GM12878 (cell line): Measurements from ENCODE around the gene NDUFA11. TPM values are rescaled to one million over a fixed set of nuclear protein-coding genes. Genes with fewer than 3 reads are reported as not detected.

ENCODE experiments used
- ATAC-seq: fragments of 200-7000 bp; cut with Tn5 transposase; 3 replicates; pipeline ENCODE4 v1.9.1; 2020; ENCODE audit warnings: mild to moderate bottlenecking, moderate library complexity
- BruUV-seq: library from RNA; stranded (reverse); fragments of 400-500 nt; replicated peaks from 2 replicates; lab custom pipeline; 2021; lab: Mats Ljungman, UMichigan
- CTCF ChIA-PET: fragments of 300-600 bp; sonication (Branson Sonifier 250); formaldehyde crosslinking; extraction: SDS; loops from one replicate; lab custom pipeline; 2021; ENCODE audit warnings: inconsistent platforms; lab: Yijun Ruan, JAX
- POLR2A ChIA-PET: fragments of 350-600 bp; formaldehyde crosslinking; extraction: SDS; loops from one replicate; lab custom pipeline; 2021; ENCODE audit warnings: inconsistent platforms; lab: Charles Lee
- RAD21 ChIA-PET: fragments of 300-600 bp; sonication (Branson Sonifier 250); formaldehyde crosslinking; loops from one replicate; lab custom pipeline; 2023; ENCODE audit warnings: antibody characterized with exemption; ENCODE audit not compliant: unreplicated experiment; lab: Charles Lee
- SMC1A ChIA-PET: fragments of 300-600 bp; sonication (Branson Sonifier 250); formaldehyde crosslinking; loops from one replicate; lab custom pipeline; 2023; ENCODE audit not compliant: unreplicated experiment, uncharacterized antibody; lab: Charles Lee
- DNase-seq: peaks from one replicate; pipeline ENCODE4 v3.0.0-alpha.2; 2011; ENCODE audit warnings: low read depth, low spot score
- FAIRE-seq: peaks from 3 replicates; lab custom pipeline; 2011; peaks lifted over from hg19 to GRCh38; lab: Jason Lieb, UNC
- H2AFZ ChIP-seq: 2 replicates; pipeline ENCODE4 v1.6.0; 2011; ENCODE audit warnings: low read depth, low read length, control low read depth; ENCODE audit not compliant: control insufficient read depth
- H3K27ac ChIP-seq: 2 replicates; pipeline ENCODE4 v1.5.1; 2011; ENCODE audit warnings: control low read depth; ENCODE audit not compliant: control insufficient read depth, insufficient read depth
- H3K27me3 ChIP-seq, 2 experiments: replicated peaks in 1 of 2; 2 replicates each; pipeline versions ENCODE4 v1.6.0 to v1.6.1; 2011; ENCODE audit warnings: low read length in 1 of 2; ENCODE audit not compliant: control insufficient read depth in 2 of 2, insufficient read depth in 2 of 2
- H3K36me3 ChIP-seq, 2 experiments: 2 replicates each; pipeline ENCODE4 v1.5.1; 2011; ENCODE audit warnings: low read length in 1 of 2; ENCODE audit not compliant: control insufficient read depth in 2 of 2, insufficient read depth in 2 of 2
- H3K4me1 ChIP-seq: 2 replicates; pipeline ENCODE4 v1.6.1; 2011; ENCODE audit warnings: mild to moderate bottlenecking, low read length, moderate library complexity, mixed read lengths; ENCODE audit not compliant: control insufficient read depth, insufficient read depth
- H3K4me2 ChIP-seq: 2 replicates; pipeline ENCODE4 v1.6.0; 2011; ENCODE audit warnings: control low read depth; ENCODE audit not compliant: control insufficient read depth, insufficient read depth
- H3K4me3 ChIP-seq: fragments of 200-600 bp; sonication (generic); 2 replicates; pipeline ENCODE4 v1.5.1; 2016
- H3K79me2 ChIP-seq: 2 replicates; pipeline ENCODE4 v1.6.0; 2011; ENCODE audit warnings: low read length; ENCODE audit not compliant: control insufficient read depth, insufficient read depth
- H3K9ac ChIP-seq: 2 replicates; pipeline ENCODE4 v1.8.0; 2011; ENCODE audit warnings: low read length, control low read depth, mixed read lengths; ENCODE audit not compliant: control insufficient read depth, insufficient read depth
- H3K9me3 ChIP-seq: replicated peaks from 3 replicates; pipeline ENCODE4 v1.5.1; 2011; ENCODE audit warnings: mild to moderate bottlenecking, low read length; ENCODE audit not compliant: control insufficient read depth, insufficient read depth
- H4K20me1 ChIP-seq: 2 replicates; pipeline ENCODE4 v1.6.0; 2011; ENCODE audit not compliant: control insufficient read depth, insufficient read depth
- ASH2L ChIP-seq: fragments of 300-600, 200-600 bp; sonication (generic); IDR thresholded peaks from 2 replicates; pipeline ENCODE4 v1.6.1; 2017; ENCODE audit warnings: low read depth, mild to moderate bottlenecking, borderline replicate concordance
- BRCA1 ChIP-seq: IDR thresholded peaks from 2 replicates; pipeline ENCODE4 v1.6.1; 2011; ENCODE audit warnings: low read depth, low read length, improper control_type of control experiment
- HCFC1 ChIP-seq: fragments of 150-350 bp; IDR thresholded peaks from 2 replicates; pipeline ENCODE4 v1.6.1; 2014; ENCODE audit warnings: low read length
- HDGF ChIP-seq: fragments of 450-650 bp; IDR thresholded peaks from 2 replicates; pipeline ENCODE4 v1.6.1; 2016; ENCODE audit warnings: antibody characterized with exemption
- LARP7 ChIP-seq: fragments of 450-650 bp; IDR thresholded peaks from 2 replicates; pipeline ENCODE4 v1.6.1; 2017; ENCODE audit warnings: mild to moderate bottlenecking
- MXI1 ChIP-seq: fragments of 150-350 bp; IDR thresholded peaks from 2 replicates; pipeline ENCODE4 v1.6.1; 2011; ENCODE audit warnings: low read depth, mild to moderate bottlenecking, inconsistent platforms, low read length, improper control_type of control experiment
- NFXL1 ChIP-seq: fragments of 450-650 bp; IDR thresholded peaks from 2 replicates; pipeline ENCODE4 v1.6.1; 2017; ENCODE audit warnings: antibody characterized with exemption, mild to moderate bottlenecking, borderline replicate concordance
- POLR2AphosphoS5 ChIP-seq: IDR thresholded peaks from 2 replicates; pipeline ENCODE4 v1.6.1; 2011; ENCODE audit warnings: mild to moderate bottlenecking, low read length, inconsistent platforms
- SIN3A ChIP-seq: IDR thresholded peaks from 2 replicates; pipeline ENCODE4 v1.6.1; 2012; ENCODE audit warnings: low read depth, low read length, improper control_type of control experiment
- STAT3 ChIP-seq: IDR thresholded peaks from 2 replicates; pipeline ENCODE4 v1.6.1; 2011; ENCODE audit warnings: low read depth, low read length, improper control_type of control experiment
- TCF12 ChIP-seq: IDR thresholded peaks from 2 replicates; pipeline ENCODE4 v1.6.1; 2011; ENCODE audit warnings: low read depth, mild to moderate bottlenecking, low read length
- TCF7 ChIP-seq: IDR thresholded peaks from 2 replicates; pipeline ENCODE4 v1.6.1; 2014; ENCODE audit warnings: antibody characterized with exemption, borderline replicate concordance
- ZNF622 ChIP-seq: fragments of 450-650 bp; IDR thresholded peaks from 2 replicates; pipeline ENCODE4 v1.6.1; 2017; ENCODE audit warnings: mild to moderate bottlenecking, inconsistent platforms
- WGBS: methylation state at CpG from one replicate; pipeline ENCODE4 v1.1.6; 2016; ENCODE audit warnings: low lambda C conversion rate; ENCODE audit not compliant: insufficient replicate concordance, insufficient coverage; ENCODE audit errors: missing lambda C conversion rate; 5-methylcytosine and 5-hydroxymethylcytosine counted together
- in situ Hi-C: fragments of 300-500 bp; cut with MboI; formaldehyde crosslinking; loops from 9 replicates; pipeline ENCODE4 v1.14.3; 2018; ENCODE audit warnings: mixed read lengths
- intact Hi-C: fragments of 100-400 bp; cut with micrococcal nuclease; formaldehyde crosslinking; loops from one replicate; pipeline ENCODE4 v1.14.2; 2022; ENCODE audit not compliant: unreplicated experiment
- polyA plus RNA-seq, 11 experiments: library from polyadenylated mRNA; depleted of rRNA in 4 of 11; unstranded in 6 of 11; stranded (reverse) in 5 of 11; fragments of >200 nt; fragmentation: Nextera tagmentation in 4 of 11; fragmentation: Illumina TruSeq in 1 of 11; extraction: Ambion mirVana in 4 of 11; extraction: Trizol in 1 of 11; gene quantifications; 1 replicate in 1 of 11; 2 replicates in 10 of 11; pipeline versions ENCODE4 v1.2.1 to v1.2.3, GENCODE V29; 2011 to 2016; ENCODE audit warnings: inconsistent platforms in 2 of 11, missing spikeins in 2 of 11, low read depth in 1 of 11
- total RNA-seq, 4 experiments: library from RNA; depleted of rRNA in 3 of 4; stranded (reverse); fragments of >200 nt in 3 of 4; fragmentation: Illumina TruSeq in 1 of 4; extraction: Trizol in 1 of 4; gene quantifications; 2 replicates each; pipeline versions ENCODE4 v1.2.1 to v1.2.3, GENCODE V29; 2013 to 2021
- TF ChIP-seq, protein P1 (sequence below): fragments of 450-650 bp; conservative IDR thresholded peaks from 2 replicates; pipeline ENCODE4 v1.6.1; 2017; ENCODE audit warnings: mild to moderate bottlenecking, moderate library complexity

Gene NDUFA11
- total and polyA plus RNA-seq, 10 of the 15 experiments (the other 5 are each of a cell fraction or from before 2014, with no cell fraction given) = 108 to 600 (median 289) TPM

DNA sequence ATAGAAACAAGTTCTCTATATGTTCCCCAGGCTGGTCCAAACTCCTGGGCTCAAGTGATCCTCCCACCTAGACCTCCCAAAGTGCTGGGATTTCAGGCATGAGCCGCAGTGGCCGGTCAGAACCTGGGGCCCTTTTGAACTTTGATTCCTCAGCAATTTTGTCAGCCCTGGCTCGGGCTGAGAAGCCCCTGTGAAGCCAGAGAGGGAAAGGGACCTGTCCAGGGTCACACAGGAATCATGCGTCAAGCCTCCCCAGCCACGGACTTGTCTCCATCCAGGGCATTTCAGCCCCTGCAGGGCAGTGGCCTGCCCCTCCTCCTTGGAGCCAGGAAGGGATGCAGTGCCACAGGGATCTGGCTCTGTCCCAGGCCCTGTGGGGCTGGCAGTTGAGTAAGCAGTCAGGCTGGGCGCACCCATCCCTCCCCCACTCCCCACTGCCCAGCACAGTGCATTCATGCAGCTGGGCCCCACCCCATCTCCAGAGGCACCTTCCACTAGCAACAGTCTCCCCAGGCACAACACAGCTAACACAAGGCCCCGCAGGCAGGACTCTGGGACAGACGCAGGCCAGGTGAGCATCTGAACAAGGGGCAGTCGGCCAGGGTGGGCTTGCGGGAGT is 10.3 kb upstream of the NDUFA11 start, which contains the start of gene CAPS:
Gene CAPS (plus strand): TSS at position 516 of the 619 bp plus-strand sequence. CDS start 153 bp downstream, outside the sequence.
- H3K4me2 ChIP-seq = no peak within 1 kb of the TSS
- intact Hi-C loops (no loop called here), in situ Hi-C loops (no loop called here)
- no peak within 1 kb of the TSS for H3K27ac ChIP-seq
- H3K9me3 ChIP-seq = no peaks in the 10 kb centered on the region
- WGBS = 88% methylated on average over 10 of the region's 10 CpGs
- H3K36me3 ChIP-seq = peaks cover 3 to 22% of the 10 kb centered on the region in 2 experiments; a peak in 3 of 4 replicates
- SMC1A ChIA-PET = no interaction called here
- H3K4me3 ChIP-seq = no peak within 1 kb of the TSS
- CTCF ChIA-PET = no interaction called here
- H4K20me1 ChIP-seq = no peaks in the 10 kb centered on the region
- H3K9ac ChIP-seq = no peak within 1 kb of the TSS
- BruUV-seq = no TSS peak
- H3K27me3 ChIP-seq = no peaks in the 10 kb centered on the region
- TF ChIP-seq BRCA1 (no peak), LARP7 (no peak), POLR2AphosphoS5 (no peak)
- FAIRE-seq = no peak
- no peaks in the 10 kb centered on the region for H3K4me1 ChIP-seq
- no peak for DNase-seq
- no peak within 1 kb of the TSS for H2AFZ ChIP-seq
- no peaks in the 10 kb centered on the region for H3K79me2 ChIP-seq
- POLR2A ChIA-PET = no interaction called here
- ATAC-seq = no peak
- RAD21 ChIA-PET = no interaction called here

DNA sequence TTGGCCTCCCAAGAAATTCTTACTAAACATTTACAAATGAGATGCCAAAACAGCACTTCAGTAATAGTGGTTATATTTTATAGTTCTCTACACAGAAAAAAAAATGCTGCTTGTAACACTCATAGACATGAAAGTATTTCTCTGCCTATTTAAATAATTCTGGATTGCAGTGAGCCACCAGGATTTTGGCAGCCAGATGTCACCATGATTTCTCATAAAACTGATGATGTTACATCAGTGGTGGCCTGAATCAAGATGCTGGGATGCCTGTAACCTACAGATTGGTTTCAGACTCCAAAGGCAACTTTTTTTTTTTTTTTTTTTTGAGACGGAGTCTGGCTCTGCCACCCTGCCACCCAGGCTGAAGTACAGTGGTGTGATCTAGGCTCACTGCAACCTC is 7.8 kb upstream of the NDUFA11 start:
- CTCF ChIA-PET = interaction anchor here (0.6 kb wide), 1 partner anchor 14 kb away, joined by 3 read pairs; no protein-coding TSS in a partner anchor
- H3K4me3 ChIP-seq = no peak overlapping the region
- in situ Hi-C loops (no loop called here), intact Hi-C loops (no loop called here)
- H3K79me2 ChIP-seq = no peaks in the 10 kb centered on the region
- H3K9me3 ChIP-seq = no peaks in the 10 kb centered on the region
- peaks cover 0 to 3% of the 10 kb centered on the region in 2 experiments; a peak in 3 of 4 replicates for H3K36me3 ChIP-seq
- no peaks in the 10 kb centered on the region for H3K27me3 ChIP-seq
- no peaks in the 10 kb centered on the region for H4K20me1 ChIP-seq
- DNase-seq (no peak), ATAC-seq (no peak), FAIRE-seq (no peak)
- H3K4me2 ChIP-seq = no peak overlapping the region
- H3K9ac ChIP-seq = no peak overlapping the region
- RAD21 ChIA-PET = no interaction called here
- no CpG with 5 or more reads among the region's 1 CpG for WGBS
- SMC1A ChIA-PET = no interaction called here
- no TSS peak for BruUV-seq
- POLR2A ChIA-PET = no interaction called here
- H3K4me1 ChIP-seq = no peaks in the 10 kb centered on the region
- H2AFZ ChIP-seq = no peak overlapping the region
- TF ChIP-seq ASH2L (no peak), NFXL1 (no peak), POLR2AphosphoS5 (no peak), TCF7 (no peak), HDGF (no peak), TCF12 (no peak), HCFC1 (no peak), STAT3 (no peak), ZNF622 (no peak), MXI1 (no peak), SIN3A (no peak)
- TF ChIP-seq, protein P1, sequence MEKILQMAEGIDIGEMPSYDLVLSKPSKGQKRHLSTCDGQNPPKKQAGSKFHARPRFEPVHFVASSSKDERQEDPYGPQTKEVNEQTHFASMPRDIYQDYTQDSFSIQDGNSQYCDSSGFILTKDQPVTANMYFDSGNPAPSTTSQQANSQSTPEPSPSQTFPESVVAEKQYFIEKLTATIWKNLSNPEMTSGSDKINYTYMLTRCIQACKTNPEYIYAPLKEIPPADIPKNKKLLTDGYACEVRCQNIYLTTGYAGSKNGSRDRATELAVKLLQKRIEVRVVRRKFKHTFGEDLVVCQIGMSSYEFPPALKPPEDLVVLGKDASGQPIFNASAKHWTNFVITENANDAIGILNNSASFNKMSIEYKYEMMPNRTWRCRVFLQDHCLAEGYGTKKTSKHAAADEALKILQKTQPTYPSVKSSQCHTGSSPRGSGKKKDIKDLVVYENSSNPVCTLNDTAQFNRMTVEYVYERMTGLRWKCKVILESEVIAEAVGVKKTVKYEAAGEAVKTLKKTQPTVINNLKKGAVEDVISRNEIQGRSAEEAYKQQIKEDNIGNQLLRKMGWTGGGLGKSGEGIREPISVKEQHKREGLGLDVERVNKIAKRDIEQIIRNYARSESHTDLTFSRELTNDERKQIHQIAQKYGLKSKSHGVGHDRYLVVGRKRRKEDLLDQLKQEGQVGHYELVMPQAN = no peak
- TF ChIP-seq, all 136 proteins: peak for 0
- H3K27ac ChIP-seq = no peak overlapping the region
